HG02885 (cell line): ENCODE results near the gene APOL4.
"Not testable (repeated sequence)": the region's sequence is repeated elsewhere in the genome, so short reads cannot be mapped to it uniquely, and the experiment has no call there.

Experiments
- ATAC-seq: cut with Tn5 transposase; IDR thresholded peaks from one replicate; pipeline ENCODE4 v1.9.1; 2021; ENCODE audit warnings: mild to moderate bottlenecking; ENCODE audit not compliant: unreplicated experiment, poor library complexity

The APOL4 gene

GRCh38 chr22:36160499-36160942 lies 41.1 kb downstream of the APOL4 start, which contains the start of gene APOL3:
TSS of gene APOL3 (minus strand) at chr22:36160755. CDS start at chr22:36149055, 11,700 bp downstream.
- ATAC-seq: no peak

DNA sequence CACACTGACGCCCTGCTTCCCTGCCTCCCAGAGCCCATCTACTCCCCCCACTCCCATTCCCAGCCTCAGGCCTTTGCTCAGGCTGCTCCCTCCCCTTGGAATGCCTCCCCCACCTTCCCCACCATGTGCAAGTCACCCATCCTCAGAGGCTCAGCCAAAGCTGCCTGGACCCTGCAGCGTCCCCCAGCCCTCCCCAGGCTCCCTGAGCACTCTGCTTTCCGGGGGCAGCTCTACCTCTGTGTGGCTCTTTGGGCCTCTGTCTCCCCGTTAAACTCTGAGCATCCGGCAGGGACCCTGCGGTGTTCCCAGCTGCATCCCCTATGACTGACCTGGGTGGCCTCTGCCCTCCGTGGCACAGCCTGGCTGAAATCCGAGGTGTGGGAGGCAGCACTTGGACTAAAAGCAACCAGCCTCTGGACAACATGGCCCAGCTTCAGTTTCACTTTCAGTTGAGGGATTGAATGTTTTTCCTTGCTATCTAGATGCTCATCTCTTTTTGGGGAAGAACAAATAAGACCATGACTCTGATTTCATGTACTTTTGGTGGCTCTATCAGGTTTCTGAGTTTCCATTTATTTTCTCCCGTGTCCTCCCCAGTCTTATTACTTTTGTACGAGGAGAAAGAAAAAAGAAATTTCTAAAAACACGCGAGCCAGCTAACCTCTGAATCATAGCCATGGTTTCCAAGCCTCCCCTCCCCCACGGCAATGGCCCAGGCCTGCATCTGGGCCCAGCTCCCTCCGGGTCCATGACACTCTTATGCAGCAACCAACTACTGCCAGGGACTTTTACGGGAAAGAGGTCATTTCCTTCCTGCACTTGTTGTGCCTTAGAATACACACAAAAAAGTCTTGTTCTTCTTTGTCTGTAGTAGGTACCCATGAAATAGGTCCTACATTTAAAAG lies 44.8 kb downstream of the APOL4 start:
- no peak for ATAC-seq

DNA sequence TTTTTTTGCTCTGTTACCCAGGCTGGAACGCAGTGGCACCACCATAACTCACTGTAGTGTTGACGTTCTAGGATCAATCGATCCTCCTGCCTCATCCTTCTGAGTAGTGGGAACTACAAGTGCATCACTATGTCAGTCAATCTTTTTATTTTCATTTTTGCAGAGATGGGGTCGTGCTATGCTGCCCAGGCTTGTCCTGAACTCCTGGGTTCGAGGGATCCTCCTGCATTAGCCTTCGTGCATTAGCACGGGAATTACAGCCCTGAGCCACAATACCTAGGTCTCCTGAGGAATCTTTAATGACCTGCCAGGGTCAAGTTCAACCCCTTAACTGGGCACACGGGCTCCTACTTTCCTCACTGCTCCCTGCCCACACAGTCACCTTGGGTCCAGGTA lies 45.5 kb downstream of the APOL4 start:
- ATAC-seq: no peak

GRCh38 chr22:36155702-36156101 lies 45.9 kb downstream of the APOL4 start:
- ATAC-seq: no peak

- ATAC-seq: no peak
Measured at GRCh38 chr22:36154423-36154945, 47.1 kb downstream of the APOL4 start.

- no peak for ATAC-seq
Measured at GRCh38 chr22:36153501-36154422, 47.8 kb downstream of the APOL4 start.

DNA sequence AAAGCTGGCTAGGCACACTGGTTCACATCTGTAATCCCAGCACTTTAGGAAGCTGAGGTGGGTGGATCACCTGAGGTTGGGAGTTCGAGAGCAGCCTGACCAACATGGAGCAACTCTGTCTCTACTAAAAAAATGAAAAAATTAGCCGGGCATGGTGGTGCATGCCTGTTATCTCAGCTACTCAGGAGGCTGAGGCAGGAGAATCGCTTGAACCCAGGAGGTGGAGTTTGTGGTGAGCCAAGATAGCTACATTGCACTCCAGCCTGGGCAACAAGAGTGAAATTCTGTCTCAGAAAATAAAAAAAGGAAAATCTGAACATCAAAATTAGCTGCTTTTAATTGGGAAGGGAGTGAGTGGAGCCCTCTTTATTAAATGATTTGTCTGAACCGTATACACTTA lies 48.8 kb downstream of the APOL4 start:
- ATAC-seq: not testable (repeated sequence)

DNA sequence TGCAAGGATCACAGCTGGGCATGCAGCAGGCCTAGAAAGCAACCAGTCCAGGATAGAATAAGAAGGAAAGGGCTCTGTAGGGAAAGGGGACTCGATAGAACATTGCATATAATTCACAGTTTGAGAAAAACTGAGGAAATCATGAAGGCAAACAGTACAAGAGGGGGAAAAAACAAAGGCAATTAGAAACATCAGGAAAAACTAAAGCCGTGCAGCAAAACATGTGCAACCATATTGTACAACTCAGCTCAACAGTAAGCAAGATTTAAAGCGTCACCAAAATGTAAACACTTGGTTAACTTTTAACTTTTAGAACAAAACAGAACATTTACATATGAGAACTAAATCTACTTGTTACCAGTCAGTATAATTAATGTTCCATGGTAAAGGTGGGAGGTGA lies 49.5 kb downstream of the APOL4 start:
- no peak for ATAC-seq

DNA sequence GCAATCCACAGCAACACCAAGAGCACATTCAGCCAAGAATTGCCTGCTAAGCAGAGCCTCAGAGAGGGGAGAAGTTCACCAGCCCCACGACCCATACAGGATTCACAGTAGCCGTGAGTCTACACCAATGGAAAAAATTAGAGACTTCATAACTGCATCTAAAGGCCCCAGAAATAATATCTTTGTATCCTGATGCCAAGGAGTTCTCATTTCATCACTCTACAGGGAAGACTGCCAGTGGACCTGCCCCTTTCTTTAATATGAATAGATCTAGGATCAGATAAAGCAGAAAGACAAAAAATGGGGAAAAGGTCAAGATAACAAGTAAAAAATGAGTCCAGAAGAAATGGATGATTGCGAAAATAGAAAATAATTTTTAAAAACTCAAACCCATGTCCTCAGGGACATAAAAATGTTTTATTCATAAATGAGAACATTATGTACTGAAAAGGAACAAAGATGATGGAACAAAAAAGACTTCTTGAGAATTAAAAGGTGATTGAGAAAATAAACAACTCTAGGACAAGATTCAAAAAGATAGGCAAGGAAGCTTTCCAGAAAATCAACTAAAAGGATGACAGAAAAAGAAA lies 50.5 kb downstream of the APOL4 start:
- no peak for ATAC-seq

DNA sequence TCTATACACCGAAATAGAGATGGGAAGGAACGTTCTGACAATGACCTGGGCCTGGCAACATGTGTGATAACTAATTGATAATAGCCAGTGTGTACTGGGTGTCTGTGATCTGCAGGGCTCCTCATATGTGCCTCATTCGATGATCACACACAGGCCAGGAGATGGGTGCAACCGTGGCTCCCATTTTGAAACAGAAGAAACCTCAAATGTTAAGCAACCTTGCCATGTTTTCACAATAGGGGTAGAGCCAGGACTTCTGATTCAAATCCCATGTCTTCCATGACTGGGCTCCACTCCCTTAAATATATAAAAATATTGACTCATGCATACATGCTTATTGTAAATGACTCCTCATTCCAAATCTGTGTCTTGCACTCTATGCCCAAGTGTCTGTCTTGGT lies 52.2 kb downstream of the APOL4 start:
- no peak for ATAC-seq

DNA sequence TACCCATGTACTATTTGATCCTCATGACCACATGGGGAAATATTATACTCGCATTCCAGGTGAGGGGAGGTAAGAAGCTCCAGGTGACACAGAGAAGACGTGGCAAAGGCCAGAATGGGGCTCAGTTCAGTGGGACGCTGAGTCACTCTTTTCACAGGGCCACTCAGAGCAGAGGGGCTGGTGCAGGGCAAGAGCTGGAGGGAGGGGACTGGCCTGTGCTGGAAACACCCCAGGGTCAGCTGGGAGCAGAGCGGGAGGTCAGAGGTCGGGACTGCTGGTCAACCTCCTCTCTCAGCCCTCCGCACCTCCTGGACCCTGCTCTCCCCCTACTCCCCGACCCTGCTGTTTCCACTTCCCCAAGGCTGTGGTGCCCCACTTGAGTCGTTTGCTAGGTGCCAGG lies 53.2 kb downstream of the APOL4 start:
- ATAC-seq: no peak

DNA sequence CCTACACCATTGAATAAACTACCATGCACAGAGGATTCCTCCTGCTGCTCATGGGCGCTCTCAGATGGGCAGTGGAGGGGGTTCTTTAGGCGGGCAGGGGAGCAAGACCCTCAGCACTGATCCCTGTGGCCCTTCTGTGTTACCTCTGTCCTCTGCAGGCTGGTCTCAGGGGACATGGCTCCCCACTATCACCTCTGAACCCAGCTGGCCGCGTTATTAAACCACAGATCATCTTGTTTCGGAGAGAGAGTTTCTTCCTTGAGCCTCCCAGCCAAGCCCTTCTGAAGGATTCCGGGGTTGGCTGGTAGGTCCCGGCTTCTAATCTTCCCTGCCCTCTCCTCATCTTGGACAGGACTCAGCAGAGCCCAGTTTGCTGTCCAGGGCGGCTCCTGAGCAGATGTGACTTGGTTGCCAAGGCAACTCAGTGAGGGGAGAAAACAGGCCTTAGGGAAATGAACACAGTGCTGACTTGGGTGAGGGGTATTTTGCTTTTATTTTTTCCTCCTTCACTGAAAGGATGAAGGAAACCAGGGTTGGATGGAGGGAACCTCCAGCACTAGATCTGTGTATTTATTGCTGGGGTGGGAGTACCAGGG lies 54.3 kb downstream of the APOL4 start:
- no peak for ATAC-seq

GRCh38 chr22:36145881-36146280 lies 55.7 kb downstream of the APOL4 start:
- ATAC-seq: no peak

GRCh38 chr22:36144886-36145541 lies 56.6 kb downstream of the APOL4 start:
- no peak for ATAC-seq

GRCh38 chr22:36143956-36144355 lies 57.7 kb downstream of the APOL4 start:
- no peak for ATAC-seq

GRCh38 chr22:36143066-36143815 lies 58.4 kb downstream of the APOL4 start:
- ATAC-seq: no peak

- no peak for ATAC-seq
Measured at GRCh38 chr22:36141481-36141880, 60.1 kb downstream of the APOL4 start.
